Right ventricle myocardium inferior (tissue), 1 donor: ENCODE data around the gene TP53INP2. TPM values are rescaled to one million over a fixed set of nuclear protein-coding genes. Genes with fewer than 3 reads are reported as not detected.

Experiments used
- ATAC-seq: fragments of 200-7000 bp; cut with Tn5 transposase; one replicate; pipeline ENCODE4 v1.9.1; 2020; ENCODE audit warnings: mild to moderate bottlenecking, moderate library complexity
- DNase-seq: peaks from one replicate; pipeline ENCODE4 v3.0.0; 2021; ENCODE audit errors: missing footprints
- intact Hi-C: fragments of 100-400 bp; cut with DNase I; formaldehyde crosslinking; loops from one replicate; pipeline ENCODE4 v1.11.0; 2022
- total RNA-seq: library from RNA; stranded (reverse); fragmentation: NEBNext Ultra II Directional; extraction: Animal tissue kit (Norgen Biotek cat#: 25700); gene quantifications from one replicate; pipeline ENCODE4 v1.2.1, GENCODE V29; 2021
- donor health status: DM: no; HTN: yes; CAD: no; lungs with severe emphysema.

The TP53INP2 gene
- total RNA-seq, 1 donor from 2014 or later = 113 TPM

- intact Hi-C loops = loop anchor here (5.0 kb wide), 1 partner anchor 177 kb away; no protein-coding TSS in a partner anchor
- no peak for DNase-seq
These were observed 49.7 kb downstream of the TP53INP2 start for GRCh38 chr20:34753706-34754461.

GRCh38 chr20:34754611-34755010 is 50.5 kb downstream of the TP53INP2 start:
- no peak for ATAC-seq
- intact Hi-C loops = loop anchor here (5.0 kb wide), 1 partner anchor 177 kb away; no protein-coding TSS in a partner anchor

More at GRCh38 chr20:34753706-34754461, 49.7 kb downstream of the TP53INP2 start:
- ATAC-seq = no peak

GRCh38 chr20:34755367-34755766 is 51.2 kb downstream of the TP53INP2 start:
- ATAC-seq (no peak), DNase-seq (no peak)
- intact Hi-C loops = no loop called here

More at GRCh38 chr20:34754611-34755010, 50.5 kb downstream of the TP53INP2 start:
- no peak for DNase-seq

GRCh38 chr20:34762031-34762555 is 57.9 kb downstream of the TP53INP2 start:
- DNase-seq (no peak), ATAC-seq (no peak)
- intact Hi-C loops = no loop called here

Other genes starting within 250 kb of the TP53INP2 start
- gene DYNLRB1, start 187.9 kb upstream of the TP53INP2 start, total RNA-seq = 172 TPM
- 112 TPM for gene MAP1LC3A, start 145.6 kb upstream of the TP53INP2 start, total RNA-seq
- gene PIGU, start 27.3 kb upstream of the TP53INP2 start, total RNA-seq = 12.9 TPM
- 16.0 TPM for gene NCOA6, start 121.3 kb downstream of the TP53INP2 start, total RNA-seq
- 19.1 TPM for gene GGT7, start 168.5 kb downstream of the TP53INP2 start, total RNA-seq
- gene ACSS2, start 172.3 kb downstream of the TP53INP2 start, total RNA-seq = 149 TPM